HG03558 (cell line): ENCODE measurements around the gene SV2B.

Experiments
- ATAC-seq: cut with Tn5 transposase; IDR thresholded peaks from one replicate; pipeline ENCODE4 v1.9.1; 2021; ENCODE audit warnings: moderate number of reproducible peaks; ENCODE audit not compliant: unreplicated experiment; ENCODE audit errors: extremely low read depth

The SV2B gene

DNA sequence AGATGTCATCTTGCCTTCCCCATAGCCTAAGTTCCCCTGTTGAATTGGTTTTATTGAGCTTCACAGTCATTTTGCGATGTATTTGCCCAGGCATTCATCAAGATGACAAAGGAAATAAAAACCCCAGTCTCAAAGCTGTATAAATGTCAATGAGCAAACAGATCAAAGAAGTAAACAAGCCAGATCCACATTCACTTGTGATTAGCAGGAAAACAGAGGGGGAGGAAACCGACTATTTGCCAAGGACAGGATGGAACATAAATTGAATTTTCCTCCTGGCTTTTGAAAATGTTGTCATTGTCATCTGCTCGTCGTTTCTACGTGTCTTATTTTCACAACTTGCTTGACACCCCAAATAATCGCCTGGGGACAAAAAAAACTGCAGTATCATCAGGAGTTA, 83.5 kb downstream of the SV2B start:
- ATAC-seq, result no peak

DNA sequence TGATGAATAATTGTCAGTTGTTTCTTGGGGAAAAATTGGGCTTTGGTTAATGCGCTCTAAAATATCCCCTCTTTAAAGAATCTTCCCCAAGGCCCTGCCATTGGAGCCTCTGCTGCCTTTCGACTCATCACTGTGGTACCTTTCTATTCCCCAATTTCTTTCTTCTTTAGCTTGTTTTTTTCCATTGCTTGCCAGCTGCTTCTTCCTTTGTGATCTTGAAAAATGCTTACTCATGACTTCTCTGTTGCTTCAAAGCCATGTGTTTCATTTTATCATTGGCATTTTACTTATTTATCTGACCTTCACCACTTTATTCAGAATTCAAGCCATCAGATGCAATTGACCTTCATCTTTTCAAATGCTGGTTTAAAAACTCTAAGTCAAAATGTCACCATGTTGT, 84.4 kb downstream of the SV2B start:
- ATAC-seq, result no peak

DNA sequence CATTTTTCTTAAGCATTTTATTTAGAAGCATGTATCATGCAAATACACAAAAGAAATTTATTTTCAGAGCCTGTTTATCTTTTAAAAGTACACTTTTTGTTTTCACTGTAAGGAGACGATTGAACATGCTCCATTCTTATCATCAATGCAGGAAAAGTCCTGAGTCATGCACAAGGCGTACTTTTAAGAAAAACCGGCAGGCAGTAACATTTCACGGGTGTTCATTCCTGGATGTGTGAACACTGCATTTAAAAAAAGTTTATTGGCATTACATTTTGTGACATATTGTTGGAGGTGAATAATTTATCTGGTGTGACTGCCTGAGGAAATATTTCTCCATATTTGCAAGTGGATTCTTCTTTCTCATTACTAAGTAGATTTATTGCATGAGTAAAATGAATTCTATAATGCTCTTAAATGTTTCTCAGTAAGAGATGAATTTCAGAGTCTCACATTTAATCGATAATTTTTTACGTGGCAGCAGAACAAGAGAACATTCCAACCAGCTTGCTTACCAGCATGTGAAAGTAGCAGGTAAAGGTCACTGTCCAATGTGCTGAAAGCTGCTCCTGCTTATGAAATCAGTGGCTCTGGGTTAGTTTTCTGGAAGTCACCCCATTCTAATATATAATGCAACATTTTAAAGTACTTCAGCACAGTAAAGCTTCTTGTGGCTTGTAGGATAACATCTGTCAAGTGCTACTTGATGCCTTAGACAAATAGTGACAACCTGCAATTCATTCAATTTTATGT, 87.0 kb downstream of the SV2B start:
- no peak for ATAC-seq

DNA sequence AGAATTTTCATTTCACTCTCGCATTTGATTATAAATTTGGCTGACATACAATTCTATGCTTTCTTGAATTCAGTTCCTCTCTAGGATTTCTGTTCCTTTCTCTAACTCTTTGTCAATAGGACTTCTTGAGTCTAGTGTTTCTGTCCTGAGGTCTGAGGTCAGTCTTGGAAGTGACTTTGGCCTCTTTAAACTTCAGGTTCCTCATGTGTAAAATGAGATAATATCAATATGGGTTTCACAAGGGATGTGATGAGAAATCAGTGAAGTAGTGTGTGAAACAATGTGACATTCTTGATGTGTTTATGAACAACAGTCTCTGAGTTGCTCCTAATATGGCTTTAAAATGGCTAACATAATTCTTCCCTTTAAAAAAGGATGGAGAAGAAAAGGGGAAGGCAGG, 92.2 kb downstream of the SV2B start:
- ATAC-seq, result no peak

DNA sequence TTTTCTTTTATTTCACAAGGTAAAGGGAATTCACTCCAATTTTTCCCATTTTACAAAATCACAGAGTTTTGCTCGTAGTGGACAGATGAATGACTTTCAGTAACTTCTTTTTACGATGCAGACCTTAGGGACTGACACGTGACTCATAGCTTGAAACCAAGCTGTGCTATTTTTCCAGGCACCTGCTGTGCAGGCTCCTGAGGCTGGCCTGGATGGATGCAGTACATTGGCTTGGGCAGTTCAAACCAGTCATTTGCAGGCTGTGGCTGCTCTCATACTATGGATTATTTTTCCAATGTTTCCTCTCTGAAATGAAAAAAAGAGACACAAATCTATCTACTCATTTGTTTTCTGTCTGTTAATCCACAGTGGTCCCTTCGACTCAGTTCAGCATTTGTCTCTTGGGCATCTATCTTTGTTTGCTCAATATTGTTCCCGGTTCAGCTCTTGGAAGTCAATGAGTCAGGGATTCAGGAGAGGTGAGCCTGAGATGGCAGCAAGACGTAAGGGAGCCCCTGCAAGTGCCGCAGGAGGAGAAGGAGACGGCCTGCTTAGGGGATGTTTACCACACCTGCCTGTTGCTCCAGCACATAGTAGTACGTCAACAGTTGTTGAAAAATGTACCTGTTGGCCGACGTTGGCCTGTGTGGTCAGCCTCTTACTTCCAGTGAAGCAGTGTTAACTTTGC, 92.8 kb downstream of the SV2B start:
- no peak for ATAC-seq

DNA sequence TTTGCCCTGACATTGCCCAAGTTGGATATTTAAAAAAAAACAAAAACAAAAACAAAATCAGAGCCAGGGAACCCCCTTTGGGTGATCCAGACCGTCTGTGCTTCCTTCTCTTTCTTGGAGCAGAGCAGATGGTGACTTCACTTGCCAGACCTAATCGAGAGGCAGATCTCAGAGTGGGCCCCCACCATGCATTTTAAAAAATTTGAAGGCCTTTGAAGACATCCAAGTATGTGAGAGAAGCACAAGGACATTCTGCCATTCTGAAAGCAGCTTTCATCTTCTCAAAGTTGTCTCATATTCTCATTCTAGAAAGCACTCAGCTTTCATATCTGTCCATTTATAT, 93.3 kb downstream of the SV2B start:
- no peak for ATAC-seq

DNA sequence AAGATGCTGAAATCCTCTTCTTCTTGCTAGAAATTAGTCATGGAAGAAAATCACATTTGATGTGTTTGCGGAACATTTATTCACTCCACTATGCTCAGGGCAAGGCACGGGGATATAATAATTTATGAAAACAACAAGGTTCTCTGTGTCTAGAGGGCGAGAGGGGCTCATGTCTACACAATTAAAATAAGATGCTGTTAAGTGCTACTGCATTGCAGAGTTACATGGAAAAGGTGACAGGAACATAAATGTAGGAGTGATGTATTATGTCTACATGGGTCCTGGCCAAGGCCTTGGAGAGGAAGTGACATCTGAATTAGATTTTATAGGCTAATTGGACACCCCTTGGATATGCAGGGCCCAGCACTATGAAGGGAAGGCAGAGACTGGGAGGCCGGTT, 96.1 kb downstream of the SV2B start:
- ATAC-seq, result no peak

DNA sequence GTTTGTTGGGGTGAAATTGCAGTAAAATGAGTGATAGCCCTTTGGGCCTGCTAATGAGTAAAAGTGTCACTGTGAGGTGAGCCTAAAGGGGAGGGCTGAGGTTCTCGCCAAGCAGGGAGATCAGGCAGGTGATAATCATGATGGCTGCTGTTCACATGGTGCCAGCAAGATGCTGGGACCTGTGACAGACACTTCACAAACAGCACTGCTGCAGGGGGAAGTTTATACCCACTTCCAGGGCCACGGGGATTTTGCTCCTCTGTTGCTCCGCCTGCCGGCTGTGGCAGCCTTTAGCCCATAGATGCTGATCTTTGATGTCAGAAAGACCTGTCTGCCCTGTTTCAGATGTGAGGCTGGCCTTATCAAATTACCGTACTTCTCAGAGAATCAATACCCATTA, 96.7 kb downstream of the SV2B start:
- no peak for ATAC-seq

DNA sequence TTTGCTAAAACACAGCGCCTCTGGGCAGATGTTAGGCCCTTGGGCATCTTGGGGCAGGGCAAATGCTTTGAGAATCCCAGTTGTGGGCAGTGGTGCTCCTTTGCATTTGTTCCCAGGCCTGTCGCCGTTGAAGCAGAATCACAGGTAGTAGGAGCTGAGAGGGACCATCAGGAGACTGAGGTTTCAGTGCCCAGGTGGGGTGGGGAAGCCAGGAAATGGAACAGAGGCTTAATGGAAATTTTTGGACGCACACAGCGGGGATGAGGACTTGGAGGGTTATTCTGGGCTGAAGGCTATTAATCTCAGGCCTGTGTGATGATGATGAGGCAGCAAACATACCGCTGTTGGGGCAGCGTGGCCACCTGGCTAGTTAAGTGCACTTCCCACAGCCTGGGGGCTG, 99.5 kb downstream of the SV2B start:
- no peak for ATAC-seq

DNA sequence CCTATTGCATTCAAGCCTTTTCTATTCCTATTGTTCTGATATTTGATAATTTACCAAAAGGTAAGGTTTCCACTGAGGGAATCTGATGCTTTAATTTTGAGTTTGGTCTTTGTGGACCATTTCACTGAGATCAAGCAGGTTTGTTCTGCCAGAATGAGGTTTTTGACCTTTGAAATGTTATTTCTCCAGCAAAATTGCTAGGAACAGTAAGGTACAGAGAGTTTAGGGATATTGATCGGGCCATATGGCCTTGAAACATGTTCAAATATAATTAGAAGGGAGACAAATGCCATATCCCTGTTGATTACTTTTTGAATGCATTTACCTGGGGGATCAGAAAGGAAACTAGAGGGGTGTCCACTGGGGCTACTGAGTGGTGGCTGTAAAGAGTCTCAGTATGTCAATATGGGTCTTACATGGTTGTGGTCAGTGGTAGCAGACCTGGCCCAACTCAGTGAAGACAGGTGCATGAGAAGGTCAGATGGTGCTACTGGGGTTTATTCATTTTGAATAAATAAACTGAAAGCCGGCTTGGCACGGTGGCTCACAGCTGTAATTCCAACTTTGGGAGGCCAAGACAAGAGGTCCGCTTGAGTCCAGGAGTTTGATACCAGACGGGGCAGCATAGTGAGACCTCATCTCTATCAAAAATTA, 100.2 kb downstream of the SV2B start:
- no peak for ATAC-seq

DNA sequence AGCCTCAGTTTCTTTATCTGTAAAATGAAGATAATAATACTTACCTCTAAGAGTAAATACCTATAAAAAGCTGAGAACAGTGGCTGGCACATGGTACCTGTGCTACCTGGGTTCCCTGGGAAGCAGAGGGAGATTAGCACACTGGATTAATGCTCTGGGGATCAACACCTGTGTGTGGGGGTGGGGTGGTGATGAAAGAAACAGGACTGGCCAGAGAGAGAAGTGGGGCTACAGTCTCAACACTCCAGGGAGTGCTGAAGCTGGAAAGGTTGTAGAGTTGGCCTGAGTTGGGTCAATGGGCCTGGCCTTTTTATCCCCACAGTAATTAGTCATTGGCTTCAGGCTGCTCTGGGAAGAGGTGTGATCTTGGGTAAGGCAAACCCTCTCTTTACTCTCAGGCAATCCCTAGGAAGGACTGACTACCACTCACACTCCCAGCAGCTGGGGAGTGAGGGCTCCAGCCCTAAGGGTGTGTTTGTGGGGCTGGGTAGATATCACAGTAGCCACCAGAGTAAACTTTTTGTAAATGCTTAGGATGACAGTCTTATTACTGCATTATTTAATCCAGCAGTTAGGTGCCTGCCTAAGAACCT, 102.5 kb downstream of the SV2B start:
- no peak for ATAC-seq

DNA sequence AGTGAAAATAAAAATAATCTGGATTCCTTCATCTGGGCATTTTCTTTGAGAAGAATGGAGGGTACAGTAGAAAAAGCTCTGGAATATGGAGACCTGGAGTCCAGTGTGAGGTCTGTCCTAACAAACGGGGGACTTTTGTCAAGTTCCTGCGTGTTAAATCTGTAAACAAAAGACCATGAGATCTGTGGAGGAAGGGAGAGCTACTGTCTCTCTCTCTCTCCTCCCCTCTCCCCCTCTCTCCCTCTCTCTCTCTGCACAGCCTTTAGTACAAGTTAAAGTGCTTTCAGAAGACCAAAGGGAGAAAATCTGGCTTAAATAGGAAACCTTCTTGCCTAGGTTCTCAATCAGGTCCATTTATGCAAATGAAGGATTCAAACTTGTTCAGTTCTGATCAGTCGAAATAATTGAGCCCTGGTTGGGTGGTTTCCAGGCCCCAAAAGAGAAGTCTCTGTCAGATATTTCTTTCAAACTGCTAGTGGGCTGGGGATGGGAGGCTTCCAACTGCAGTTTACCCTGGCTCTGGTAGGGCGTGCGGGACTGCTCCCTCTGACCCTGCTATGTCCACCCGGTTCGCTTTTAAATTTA, 103.7 kb downstream of the SV2B start:
- no peak for ATAC-seq

DNA sequence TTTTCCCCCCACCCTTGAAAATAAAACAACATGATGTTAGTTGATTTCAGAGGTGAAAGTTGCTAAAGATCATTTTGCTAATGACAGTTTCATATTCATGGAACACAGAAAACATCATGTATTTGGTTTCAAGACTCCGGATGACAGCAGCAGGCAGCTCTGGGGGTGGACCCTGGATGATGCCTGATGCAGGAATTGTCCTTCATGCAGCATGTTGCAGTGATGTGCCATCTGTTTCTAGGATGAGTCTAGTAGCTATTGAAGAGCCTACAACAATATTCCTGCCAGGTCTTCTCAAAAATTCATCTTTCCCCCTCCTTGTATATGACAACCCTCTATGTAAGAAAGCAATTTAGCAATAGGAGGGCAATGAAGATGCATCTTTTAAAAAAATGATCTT, 108.3 kb downstream of the SV2B start:
- ATAC-seq, result no peak

DNA sequence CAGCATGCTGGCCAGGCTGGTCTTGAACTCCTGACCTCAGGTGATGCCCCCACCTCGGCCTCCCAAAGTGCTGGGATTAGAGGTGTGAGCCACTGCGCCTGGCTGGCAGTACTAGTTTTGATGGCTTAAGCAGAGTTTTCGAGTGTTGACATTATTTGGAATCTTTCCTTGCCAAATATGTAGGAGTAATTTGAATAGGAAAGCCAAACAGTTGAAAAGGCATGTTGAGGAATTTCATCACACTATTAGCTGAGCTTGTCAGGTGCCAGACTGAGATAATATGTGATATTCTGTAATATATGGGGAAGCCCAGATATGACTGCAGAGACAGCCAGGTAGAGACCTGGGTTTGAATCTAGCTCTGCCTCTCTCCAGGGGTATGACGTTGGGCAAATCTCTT, 109.3 kb downstream of the SV2B start:
- no peak for ATAC-seq

DNA sequence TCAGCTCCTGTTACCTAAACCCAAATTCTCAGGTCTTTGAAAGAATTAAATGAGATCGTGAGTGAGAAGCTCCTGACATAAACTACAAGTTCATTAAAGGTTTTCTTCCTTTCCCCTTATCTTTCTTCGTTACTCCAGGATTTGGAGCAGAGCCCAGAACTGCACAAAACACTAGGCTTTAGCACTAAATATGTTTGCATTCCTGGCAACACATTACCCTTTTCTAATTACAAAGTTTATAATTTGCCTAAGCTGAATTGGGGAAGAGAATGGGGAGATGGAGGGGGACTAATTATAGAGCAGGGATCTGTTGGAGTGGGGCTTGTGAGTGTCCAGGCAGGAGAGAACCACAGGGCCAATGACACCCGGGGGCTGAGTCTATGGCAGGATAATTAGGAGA, 109.7 kb downstream of the SV2B start:
- no peak for ATAC-seq

DNA sequence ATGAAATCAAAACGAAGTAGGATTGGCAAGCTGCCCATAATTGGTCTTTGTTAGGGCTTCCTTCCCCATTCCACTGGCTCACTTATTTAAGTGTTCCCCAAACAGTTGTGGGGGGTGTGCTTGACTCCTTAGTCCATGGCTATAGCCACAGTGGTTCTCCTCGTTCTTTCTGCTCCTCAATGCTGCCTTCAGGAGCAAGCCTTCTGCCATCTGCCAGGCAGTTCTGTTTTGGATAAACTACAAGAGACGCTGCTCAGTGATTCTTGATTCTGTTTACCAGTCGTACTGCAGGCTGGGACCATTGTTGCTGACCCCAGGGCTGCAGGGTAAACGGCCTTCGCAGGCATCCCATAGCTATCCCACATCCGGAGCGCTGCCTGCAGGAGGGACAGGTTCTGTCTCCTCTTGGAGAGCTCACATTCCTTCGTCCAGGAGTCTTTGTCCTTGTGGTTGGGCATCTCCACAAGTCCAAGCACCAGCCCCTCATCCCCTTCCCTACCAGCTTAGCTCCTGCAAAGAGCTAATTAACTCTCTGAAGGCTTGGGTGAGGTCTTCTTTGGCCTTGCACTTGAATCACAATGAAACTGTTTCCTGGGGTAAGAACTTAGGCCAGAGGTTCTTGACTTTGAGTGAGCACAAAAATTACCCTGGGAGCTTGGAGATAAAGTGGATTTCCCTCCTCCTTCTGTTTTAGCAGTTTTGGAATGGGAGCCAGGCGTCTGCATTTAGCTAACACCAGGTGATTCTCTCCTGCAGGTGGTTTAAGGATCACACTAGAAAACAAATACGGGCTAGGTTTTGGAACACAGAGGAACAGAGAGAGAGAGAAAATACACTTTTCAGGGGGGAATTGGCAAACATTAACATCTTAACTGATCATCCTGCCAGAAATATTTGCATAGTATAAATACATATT, 114.9 kb downstream of the SV2B start:
- no peak for ATAC-seq

DNA sequence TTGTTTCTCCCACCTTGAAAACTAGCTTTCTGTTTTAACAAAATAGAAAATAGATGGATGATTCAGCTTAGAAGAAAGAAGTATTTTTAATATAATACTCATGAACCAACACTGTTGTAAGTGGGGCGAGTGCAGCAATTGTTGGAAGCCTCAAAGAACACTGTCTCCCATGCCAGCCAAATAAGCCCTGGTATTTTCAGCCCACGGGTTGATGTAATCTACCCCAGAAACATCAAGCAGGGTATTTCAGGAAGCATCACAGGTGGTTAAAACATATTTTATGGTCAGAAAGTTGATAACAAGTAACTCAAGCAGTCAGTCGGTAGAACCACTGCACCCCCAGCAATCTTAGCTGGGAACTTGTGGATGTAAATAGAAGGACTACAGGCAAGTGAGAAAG, 115.9 kb downstream of the SV2B start:
- no peak for ATAC-seq

DNA sequence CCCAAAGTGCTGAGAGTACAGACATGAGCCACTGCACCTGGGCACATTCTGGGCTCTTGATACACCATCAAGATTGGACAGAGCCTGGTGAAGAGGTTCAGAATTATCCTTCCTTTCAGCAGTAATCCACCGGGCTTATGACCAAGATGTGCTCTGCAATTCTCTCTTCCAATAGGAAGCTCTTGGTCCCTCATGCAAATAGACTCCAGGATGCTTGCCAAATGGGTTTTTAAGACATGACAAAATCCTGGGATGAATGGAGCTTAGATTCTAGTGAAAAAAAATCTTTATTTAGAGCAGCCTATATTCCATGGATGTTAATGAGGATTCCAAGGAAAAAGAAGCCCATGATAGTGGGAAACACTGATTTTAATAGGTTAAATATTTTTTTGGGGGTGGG, 119.1 kb downstream of the SV2B start:
- no peak for ATAC-seq

DNA sequence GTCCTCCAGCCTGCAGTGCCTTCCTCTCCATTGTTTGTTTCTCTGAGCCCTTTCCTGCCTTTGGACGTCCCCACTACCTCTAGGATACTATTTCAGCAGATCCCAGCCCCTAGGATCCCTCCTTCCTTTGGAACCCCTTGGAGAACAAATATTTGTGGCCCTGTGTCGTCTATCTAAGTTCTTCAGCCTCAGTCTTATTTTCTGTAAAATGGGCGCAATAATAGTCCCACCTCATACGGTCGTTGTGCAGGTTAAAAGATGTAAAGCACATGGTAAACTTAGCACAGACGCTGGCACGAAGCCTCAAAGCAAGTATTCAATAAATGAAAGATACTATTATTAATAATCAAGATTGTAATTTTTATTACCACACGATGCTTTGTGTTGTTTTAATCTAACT, 122.0 kb downstream of the SV2B start:
- no peak for ATAC-seq

DNA sequence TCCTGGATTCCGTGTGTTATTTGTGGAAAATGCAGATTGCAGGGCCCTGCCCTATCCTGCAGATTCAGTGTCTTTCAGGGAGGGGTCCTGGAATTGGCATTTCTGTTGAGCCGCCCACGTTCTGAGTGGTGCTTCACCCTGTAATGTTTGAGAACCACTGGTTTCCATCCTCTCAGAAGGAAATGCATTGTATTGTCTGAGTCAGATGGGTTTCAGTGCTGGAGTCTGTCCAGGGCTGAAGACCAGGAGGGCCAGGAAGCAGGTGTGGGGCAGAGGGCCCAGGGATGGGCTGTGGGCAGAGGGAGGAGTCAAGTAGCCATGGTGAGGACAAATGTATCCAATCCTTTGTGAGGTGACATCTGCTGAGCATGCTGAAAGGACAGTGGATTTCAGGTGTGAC, 123.8 kb downstream of the SV2B start:
- no peak for ATAC-seq
